HEK293 (cell line): ENCODE results near the gene ZNF821.

Source experiments
- CTCF ChIA-PET: fragments of 350-600 bp; formaldehyde crosslinking; extraction: SDS; loops from one replicate; lab custom pipeline; 2021; ENCODE audit warnings: antibody characterized with exemption; lab: Yijun Ruan, JAX
- POLR2A ChIA-PET: fragments of 300-600 bp; formaldehyde crosslinking; extraction: SDS; loops from one replicate; lab custom pipeline; 2020; ENCODE audit warnings: antibody characterized with exemption, inconsistent platforms; lab: Yijun Ruan, JAX
- H3K27ac ChIP-seq: fragments of 200-500 bp; sonication (Bioruptor generic); 2 replicates; pipeline ENCODE4 v1.5.1; 2014; ENCODE audit warnings: low read depth, low read length, control low read depth, inconsistent platforms; ENCODE audit errors: extremely low read depth
- H3K36me3 ChIP-seq, 2 experiments: fragments of 200-500 bp in 1 of 2; sonication (Bioruptor generic) in 1 of 2; 1 replicate in 1 of 2; 2 replicates in 1 of 2; pipeline ENCODE4 v1.5.1; 2014 to 2017; ENCODE audit warnings: inconsistent platforms in 2 of 2, low read length in 2 of 2; ENCODE audit not compliant: control insufficient read depth in 2 of 2, insufficient read depth in 1 of 2
- H3K4me1 ChIP-seq: fragments of 200-500 bp; sonication (Bioruptor generic); 2 replicates; pipeline ENCODE4 v1.5.1; 2014; ENCODE audit warnings: mild to moderate bottlenecking, low read length, inconsistent platforms; ENCODE audit not compliant: control insufficient read depth, insufficient read depth
- H3K4me3 ChIP-seq: 2 replicates; pipeline ENCODE4 v1.5.1; 2011; ENCODE audit warnings: low read depth, mild to moderate bottlenecking, control low read depth, low read length, moderate library complexity
- H3K9me3 ChIP-seq: fragments of 200-500 bp; sonication (Bioruptor generic); 2 replicates; pipeline ENCODE4 v1.5.1; 2014; ENCODE audit warnings: low read depth, low read length, inconsistent platforms; ENCODE audit not compliant: control insufficient read depth, insufficient read depth
- EGR2 ChIP-seq: fragments of 450-650 bp; formaldehyde crosslinking; IDR thresholded peaks from 2 replicates; pipeline ENCODE4 v1.5.1; 2016; ENCODE audit warnings: low read depth, missing biosample characterization, missing genetic modification characterization
- KLF7 ChIP-seq: fragments of 450-650 bp; formaldehyde crosslinking; IDR thresholded peaks from 2 replicates; pipeline ENCODE4 v1.5.1; 2016; ENCODE audit warnings: missing biosample characterization, missing genetic modification characterization, borderline replicate concordance
- PRDM1 ChIP-seq: fragments of 450-650 bp; formaldehyde crosslinking; IDR thresholded peaks from 2 replicates; pipeline ENCODE4; 2016; ENCODE audit warnings: missing biosample characterization, missing genetic modification characterization
- SP2 ChIP-seq: fragments of 450-650 bp; formaldehyde crosslinking; IDR thresholded peaks from 2 replicates; pipeline ENCODE4 v1.5.1; 2016; ENCODE audit warnings: missing biosample characterization, missing genetic modification characterization
- ZNF112 ChIP-seq: fragments of 450-650 bp; formaldehyde crosslinking; IDR thresholded peaks from 2 replicates; pipeline ENCODE4 v1.5.0; 2017; ENCODE audit warnings: missing biosample characterization, missing genetic modification characterization
- ZNF132 ChIP-seq: fragments of 450-650 bp; formaldehyde crosslinking; IDR thresholded peaks from 2 replicates; pipeline ENCODE4 v1.5.1; 2017; ENCODE audit warnings: missing biosample characterization, missing genetic modification characterization, borderline replicate concordance
- ZNF184 ChIP-seq: fragments of 450-650 bp; IDR thresholded peaks from 2 replicates; pipeline ENCODE4 v1.5.1; 2018; ENCODE audit warnings: missing biosample characterization, mild to moderate bottlenecking, missing genetic modification characterization
- ZNF223 ChIP-seq: fragments of 450-650 bp; formaldehyde crosslinking; IDR thresholded peaks from 2 replicates; pipeline ENCODE4 v1.5.1; 2016; ENCODE audit warnings: missing biosample characterization, missing genetic modification characterization
- ZNF274 ChIP-seq, 2 experiments: fragments of 200-500 bp in 1 of 2; fragments of 450-650 bp in 1 of 2; sonication (Bioruptor generic) in 1 of 2; formaldehyde crosslinking in 1 of 2; IDR thresholded peaks; 2 replicates each; pipeline versions ENCODE4 v1.5.1 to v1.6.1; 2014 to 2016; ENCODE audit warnings: borderline replicate concordance in 1 of 2, inconsistent platforms in 1 of 2, low read length in 1 of 2, missing biosample characterization in 1 of 2, missing genetic modification characterization in 1 of 2
- ZNF341 ChIP-seq: fragments of 450-650 bp; formaldehyde crosslinking; IDR thresholded peaks from 2 replicates; pipeline ENCODE4; 2016; ENCODE audit warnings: low read depth, missing biosample characterization, missing genetic modification characterization
- ZNF37A ChIP-seq: fragments of 450-650 bp; IDR thresholded peaks from 2 replicates; pipeline ENCODE4 v1.5.1; 2018; ENCODE audit warnings: missing biosample characterization, missing genetic modification characterization
- ZNF426 ChIP-seq: fragments of 450-650 bp; formaldehyde crosslinking; IDR thresholded peaks from 2 replicates; pipeline ENCODE4 v1.5.1; 2017; ENCODE audit warnings: missing biosample characterization, missing genetic modification characterization, mild to moderate bottlenecking, inconsistent platforms, moderate library complexity
- ZNF473 ChIP-seq: fragments of 450-650 bp; formaldehyde crosslinking; IDR thresholded peaks from 2 replicates; pipeline ENCODE4 v1.5.1; 2017; ENCODE audit warnings: missing biosample characterization, missing genetic modification characterization
- ZNF776 ChIP-seq: fragments of 450-650 bp; formaldehyde crosslinking; IDR thresholded peaks from 2 replicates; pipeline ENCODE4 v1.5.0; 2017; ENCODE audit warnings: missing biosample characterization, missing genetic modification characterization, borderline replicate concordance
- ZNF777 ChIP-seq: fragments of 450-650 bp; formaldehyde crosslinking; IDR thresholded peaks from 2 replicates; pipeline ENCODE4 v1.5.1; 2017; ENCODE audit warnings: missing biosample characterization, missing genetic modification characterization, borderline replicate concordance
- ZNF785 ChIP-seq: fragments of 450-650 bp; formaldehyde crosslinking; IDR thresholded peaks from 2 replicates; pipeline ENCODE4 v1.5.1; 2016; ENCODE audit warnings: missing biosample characterization, missing genetic modification characterization
- TF ChIP-seq, protein P1 (sequence below): fragments of 450-650 bp; formaldehyde crosslinking; IDR thresholded peaks from 2 replicates; pipeline ENCODE4 v1.5.1; 2016; ENCODE audit warnings: missing biosample characterization, missing genetic modification characterization
- TF ChIP-seq, protein P2 (sequence below): fragments of 450-650 bp; formaldehyde crosslinking; IDR thresholded peaks from 2 replicates; pipeline ENCODE4 v1.5.1; 2017; ENCODE audit warnings: missing biosample characterization, missing genetic modification characterization
- TF ChIP-seq, protein P3 (sequence below): fragments of 450-650 bp; formaldehyde crosslinking; IDR thresholded peaks from 2 replicates; pipeline ENCODE4 v1.5.1; 2017; ENCODE audit warnings: missing biosample characterization, missing genetic modification characterization
- TF ChIP-seq, protein P4 (sequence below): fragments of 450-650 bp; formaldehyde crosslinking; IDR thresholded peaks from 2 replicates; pipeline ENCODE4; 2016; ENCODE audit warnings: missing biosample characterization, missing genetic modification characterization
- TF ChIP-seq, protein P5 (sequence below): IDR thresholded peaks from 2 replicates; pipeline ENCODE4 v1.6.1; 2011; ENCODE audit warnings: mild to moderate bottlenecking, low read depth, low read length, borderline replicate concordance
- TF ChIP-seq, protein P6 (sequence below): fragments of 450-650 bp; formaldehyde crosslinking; IDR thresholded peaks from 2 replicates; pipeline ENCODE4 v1.5.0; 2017; ENCODE audit warnings: missing biosample characterization, missing genetic modification characterization, borderline replicate concordance

ZNF821 gene

DNA sequence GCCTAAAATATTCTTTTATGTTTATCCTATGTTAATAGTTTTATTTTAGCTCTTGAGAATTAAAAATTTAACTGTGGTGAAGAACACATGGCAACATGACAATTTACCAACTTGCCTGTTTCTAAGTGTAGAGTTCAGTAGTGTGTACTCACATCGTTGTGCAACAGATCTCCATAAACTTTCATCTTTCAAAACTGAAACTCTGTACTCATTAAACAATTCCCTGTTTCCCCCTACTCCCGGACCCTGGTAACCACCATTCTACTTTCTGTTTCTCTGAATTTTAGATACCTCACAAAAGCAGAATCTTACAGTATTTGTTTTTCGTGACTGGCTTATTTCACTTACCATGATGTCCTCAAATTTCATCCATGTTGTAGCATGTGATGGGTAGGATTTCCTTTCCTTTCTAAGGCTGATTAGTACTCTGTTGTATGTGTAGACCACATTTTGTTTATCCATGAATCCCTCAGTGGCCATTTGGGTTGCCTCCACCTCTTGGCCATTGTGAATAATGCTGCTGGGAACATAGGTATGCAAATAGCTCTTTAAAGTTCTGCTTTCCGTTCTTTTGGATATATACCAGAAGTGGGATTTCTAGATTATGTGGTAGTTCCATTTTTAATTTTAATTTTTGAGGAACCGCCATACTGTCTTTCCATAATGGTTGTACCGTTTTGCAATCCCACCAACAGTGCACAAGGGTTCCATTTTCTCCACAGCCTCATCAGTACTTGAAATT, 28.7 kb upstream of the ZNF821 start:
- H3K9me3 ChIP-seq, result no peaks in the 10 kb centered on the region
- H3K4me3 ChIP-seq, result no peak overlapping the region
- TF ChIP-seq ZNF776 (tag by site-specific recombination), result no peak
- TF ChIP-seq, protein P1, sequence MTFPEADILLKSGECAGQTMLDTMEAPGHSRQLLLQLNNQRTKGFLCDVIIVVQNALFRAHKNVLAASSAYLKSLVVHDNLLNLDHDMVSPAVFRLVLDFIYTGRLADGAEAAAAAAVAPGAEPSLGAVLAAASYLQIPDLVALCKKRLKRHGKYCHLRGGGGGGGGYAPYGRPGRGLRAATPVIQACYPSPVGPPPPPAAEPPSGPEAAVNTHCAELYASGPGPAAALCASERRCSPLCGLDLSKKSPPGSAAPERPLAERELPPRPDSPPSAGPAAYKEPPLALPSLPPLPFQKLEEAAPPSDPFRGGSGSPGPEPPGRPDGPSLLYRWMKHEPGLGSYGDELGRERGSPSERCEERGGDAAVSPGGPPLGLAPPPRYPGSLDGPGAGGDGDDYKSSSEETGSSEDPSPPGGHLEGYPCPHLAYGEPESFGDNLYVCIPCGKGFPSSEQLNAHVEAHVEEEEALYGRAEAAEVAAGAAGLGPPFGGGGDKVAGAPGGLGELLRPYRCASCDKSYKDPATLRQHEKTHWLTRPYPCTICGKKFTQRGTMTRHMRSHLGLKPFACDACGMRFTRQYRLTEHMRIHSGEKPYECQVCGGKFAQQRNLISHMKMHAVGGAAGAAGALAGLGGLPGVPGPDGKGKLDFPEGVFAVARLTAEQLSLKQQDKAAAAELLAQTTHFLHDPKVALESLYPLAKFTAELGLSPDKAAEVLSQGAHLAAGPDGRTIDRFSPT (tag by site-specific recombination), result no peak
- no peak for TF ChIP-seq ZNF426 (tag by site-specific recombination)
- TF ChIP-seq ZNF184 (tag by site-specific recombination), result no peak
- no peak for TF ChIP-seq EGR2 (tag by site-specific recombination)
- TF ChIP-seq, protein P2, sequence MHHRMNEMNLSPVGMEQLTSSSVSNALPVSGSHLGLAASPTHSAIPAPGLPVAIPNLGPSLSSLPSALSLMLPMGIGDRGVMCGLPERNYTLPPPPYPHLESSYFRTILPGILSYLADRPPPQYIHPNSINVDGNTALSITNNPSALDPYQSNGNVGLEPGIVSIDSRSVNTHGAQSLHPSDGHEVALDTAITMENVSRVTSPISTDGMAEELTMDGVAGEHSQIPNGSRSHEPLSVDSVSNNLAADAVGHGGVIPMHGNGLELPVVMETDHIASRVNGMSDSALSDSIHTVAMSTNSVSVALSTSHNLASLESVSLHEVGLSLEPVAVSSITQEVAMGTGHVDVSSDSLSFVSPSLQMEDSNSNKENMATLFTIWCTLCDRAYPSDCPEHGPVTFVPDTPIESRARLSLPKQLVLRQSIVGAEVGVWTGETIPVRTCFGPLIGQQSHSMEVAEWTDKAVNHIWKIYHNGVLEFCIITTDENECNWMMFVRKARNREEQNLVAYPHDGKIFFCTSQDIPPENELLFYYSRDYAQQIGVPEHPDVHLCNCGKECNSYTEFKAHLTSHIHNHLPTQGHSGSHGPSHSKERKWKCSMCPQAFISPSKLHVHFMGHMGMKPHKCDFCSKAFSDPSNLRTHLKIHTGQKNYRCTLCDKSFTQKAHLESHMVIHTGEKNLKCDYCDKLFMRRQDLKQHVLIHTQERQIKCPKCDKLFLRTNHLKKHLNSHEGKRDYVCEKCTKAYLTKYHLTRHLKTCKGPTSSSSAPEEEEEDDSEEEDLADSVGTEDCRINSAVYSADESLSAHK, result no peak
- TF ChIP-seq ZNF274 (IDR thresholded peaks at IDR 0.05; ENCODE audit: low read length), result no peak
- TF ChIP-seq ZNF274 (tag by site-specific recombination; IDR thresholded peaks at IDR 0.05; ENCODE audit: borderline replicate concordance), result no peak
- TF ChIP-seq, protein P3, sequence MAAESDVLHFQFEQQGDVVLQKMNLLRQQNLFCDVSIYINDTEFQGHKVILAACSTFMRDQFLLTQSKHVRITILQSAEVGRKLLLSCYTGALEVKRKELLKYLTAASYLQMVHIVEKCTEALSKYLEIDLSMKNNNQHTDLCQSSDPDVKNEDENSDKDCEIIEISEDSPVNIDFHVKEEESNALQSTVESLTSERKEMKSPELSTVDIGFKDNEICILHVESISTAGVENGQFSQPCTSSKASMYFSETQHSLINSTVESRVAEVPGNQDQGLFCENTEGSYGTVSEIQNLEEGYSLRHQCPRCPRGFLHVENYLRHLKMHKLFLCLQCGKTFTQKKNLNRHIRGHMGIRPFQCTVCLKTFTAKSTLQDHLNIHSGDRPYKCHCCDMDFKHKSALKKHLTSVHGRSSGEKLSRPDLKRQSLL, result no peak
- no peak for TF ChIP-seq PRDM1 (tag by site-specific recombination)
- TF ChIP-seq ZNF341, result no peak
- no peak for TF ChIP-seq ZNF112 (tag by site-specific recombination)
- TF ChIP-seq ZNF785 (tag by site-specific recombination), result no peak
- no peak for TF ChIP-seq ZNF132 (tag by site-specific recombination)
- TF ChIP-seq, protein P4, sequence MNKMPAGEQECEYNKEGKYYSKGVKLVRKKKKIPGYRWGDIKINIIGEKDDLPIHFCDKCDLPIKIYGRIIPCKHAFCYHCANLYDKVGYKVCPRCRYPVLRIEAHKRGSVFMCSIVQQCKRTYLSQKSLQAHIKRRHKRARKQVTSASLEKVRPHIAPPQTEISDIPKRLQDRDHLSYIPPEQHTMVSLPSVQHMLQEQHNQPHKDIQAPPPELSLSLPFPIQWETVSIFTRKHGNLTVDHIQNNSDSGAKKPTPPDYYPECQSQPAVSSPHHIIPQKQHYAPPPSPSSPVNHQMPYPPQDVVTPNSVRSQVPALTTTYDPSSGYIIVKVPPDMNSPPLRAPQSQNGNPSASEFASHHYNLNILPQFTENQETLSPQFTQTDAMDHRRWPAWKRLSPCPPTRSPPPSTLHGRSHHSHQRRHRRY (tag by site-specific recombination), result no peak
- TF ChIP-seq KLF7, result no peak
- H3K27ac ChIP-seq, result no peak overlapping the region
- CTCF ChIA-PET, result interaction anchor here (0.6 to 1.7 kb wide), 4 partner anchors 13 to 49 kb away, joined by 4 to 7 read pairs (median 5); no protein-coding TSS in a partner anchor
- H3K36me3 ChIP-seq, result peaks cover 7 to 33% of the 10 kb centered on the region in 2 experiments; a peak in 2 of 3 replicates
- POLR2A ChIA-PET, result no interaction called here
- no peaks in the 10 kb centered on the region for H3K4me1 ChIP-seq

DNA sequence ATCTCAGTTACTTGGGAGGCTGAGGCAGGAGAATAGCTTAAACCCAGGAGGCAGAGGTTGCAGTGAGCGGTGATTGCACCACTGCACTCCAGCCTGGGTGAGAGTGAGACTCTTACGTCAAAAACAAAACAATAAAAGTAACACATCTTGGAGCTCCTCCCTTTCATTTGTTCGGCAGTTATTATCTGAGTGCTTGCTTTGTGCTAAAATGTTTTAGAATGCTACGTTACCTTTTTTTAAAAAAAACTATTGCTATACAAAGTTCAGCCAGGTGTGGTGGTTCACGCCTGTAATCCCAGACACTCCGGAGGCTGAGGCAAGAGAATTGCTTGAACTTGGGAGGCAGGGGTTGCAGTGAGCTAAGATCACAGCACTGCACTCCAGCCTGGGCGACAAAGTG, 27.1 kb upstream of the ZNF821 start:
- Histone ChIP-seq H3K4me3 (no peak overlapping the region), H3K9me3 (no peaks in the 10 kb centered on the region), H3K27ac (no peak overlapping the region), H3K4me1 (no peaks in the 10 kb centered on the region), H3K36me3 (peaks cover 7 to 18% of the 10 kb centered on the region in 2 experiments; a peak in 2 of 3 replicates)
- ChIA-PET CTCF (interaction anchor here (1.4 to 1.9 kb wide), 2 partner anchors 9 to 28 kb away, joined by 4 to 7 read pairs; no protein-coding TSS in a partner anchor), POLR2A (interaction anchor here (0.5 to 0.6 kb wide), 2 partner anchors 14 to 1176 kb away, joined by 3 to 5 read pairs; no protein-coding TSS in a partner anchor)
- TF ChIP-seq ZNF184 (tag by site-specific recombination) (no peak), ZNF223 (tag by site-specific recombination) (no peak), ZNF473 (tag by site-specific recombination) (no peak), ZNF777 (tag by site-specific recombination) (no peak), SP2 (tag by site-specific recombination) (no peak), ZNF37A (tag by site-specific recombination) (no peak)
- TF ChIP-seq, protein P5, sequence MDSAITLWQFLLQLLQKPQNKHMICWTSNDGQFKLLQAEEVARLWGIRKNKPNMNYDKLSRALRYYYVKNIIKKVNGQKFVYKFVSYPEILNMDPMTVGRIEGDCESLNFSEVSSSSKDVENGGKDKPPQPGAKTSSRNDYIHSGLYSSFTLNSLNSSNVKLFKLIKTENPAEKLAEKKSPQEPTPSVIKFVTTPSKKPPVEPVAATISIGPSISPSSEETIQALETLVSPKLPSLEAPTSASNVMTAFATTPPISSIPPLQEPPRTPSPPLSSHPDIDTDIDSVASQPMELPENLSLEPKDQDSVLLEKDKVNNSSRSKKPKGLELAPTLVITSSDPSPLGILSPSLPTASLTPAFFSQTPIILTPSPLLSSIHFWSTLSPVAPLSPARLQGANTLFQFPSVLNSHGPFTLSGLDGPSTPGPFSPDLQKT, result no peak
- TF ChIP-seq, protein P6, sequence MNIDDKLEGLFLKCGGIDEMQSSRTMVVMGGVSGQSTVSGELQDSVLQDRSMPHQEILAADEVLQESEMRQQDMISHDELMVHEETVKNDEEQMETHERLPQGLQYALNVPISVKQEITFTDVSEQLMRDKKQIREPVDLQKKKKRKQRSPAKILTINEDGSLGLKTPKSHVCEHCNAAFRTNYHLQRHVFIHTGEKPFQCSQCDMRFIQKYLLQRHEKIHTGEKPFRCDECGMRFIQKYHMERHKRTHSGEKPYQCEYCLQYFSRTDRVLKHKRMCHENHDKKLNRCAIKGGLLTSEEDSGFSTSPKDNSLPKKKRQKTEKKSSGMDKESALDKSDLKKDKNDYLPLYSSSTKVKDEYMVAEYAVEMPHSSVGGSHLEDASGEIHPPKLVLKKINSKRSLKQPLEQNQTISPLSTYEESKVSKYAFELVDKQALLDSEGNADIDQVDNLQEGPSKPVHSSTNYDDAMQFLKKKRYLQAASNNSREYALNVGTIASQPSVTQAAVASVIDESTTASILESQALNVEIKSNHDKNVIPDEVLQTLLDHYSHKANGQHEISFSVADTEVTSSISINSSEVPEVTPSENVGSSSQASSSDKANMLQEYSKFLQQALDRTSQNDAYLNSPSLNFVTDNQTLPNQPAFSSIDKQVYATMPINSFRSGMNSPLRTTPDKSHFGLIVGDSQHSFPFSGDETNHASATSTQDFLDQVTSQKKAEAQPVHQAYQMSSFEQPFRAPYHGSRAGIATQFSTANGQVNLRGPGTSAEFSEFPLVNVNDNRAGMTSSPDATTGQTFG (tag by site-specific recombination), result no peak
